Endometrial microvascular endothelial cells (primary cell): ENCODE results near the gene CNKSR2. TPM values are rescaled to one million over a fixed set of nuclear protein-coding genes. Genes with fewer than 3 reads are reported as not detected.

Source experiments
- in situ Hi-C: cut with HindIII; loops from 2 replicates; pipeline ENCODE4 v1.10.0; 2017; ENCODE audit warnings: low sequenced_read_pairs, low pct_unique_long_range_greater_than_20kb; ENCODE audit errors: inconsistent ontology term
- total RNA-seq: library from RNA; depleted of rRNA; stranded (reverse); fragments of >200 nt; gene quantifications from one replicate; pipeline ENCODE4 v1.2.3, GENCODE V29; 2015; ENCODE audit errors: inconsistent ontology term

Gene CNKSR2
- total RNA-seq, 1 donor from 2014 or later = not detected

- in situ Hi-C loops = no loop called here
Observed at GRCh38 chrX:21574793-21575192, 200.6 kb downstream of the CNKSR2 start.

GRCh38 chrX:21581479-21581878, 207.3 kb downstream of the CNKSR2 start:
- in situ Hi-C loops = no loop called here

GRCh38 chrX:21586001-21586400, 211.8 kb downstream of the CNKSR2 start:
- in situ Hi-C loops = no loop called here

- in situ Hi-C loops = no loop called here
Observed at GRCh38 chrX:21590012-21590776, 216.0 kb downstream of the CNKSR2 start.

GRCh38 chrX:21606002-21606401, 231.8 kb downstream of the CNKSR2 start:
- in situ Hi-C loops = no loop called here

GRCh38 chrX:21610168-21610567, 235.9 kb downstream of the CNKSR2 start:
- in situ Hi-C loops = no loop called here

- in situ Hi-C loops = no loop called here
Observed at GRCh38 chrX:21612154-21612553, 237.9 kb downstream of the CNKSR2 start.

- in situ Hi-C loops = no loop called here
Observed at GRCh38 chrX:21616386-21616785, 242.2 kb downstream of the CNKSR2 start.

GRCh38 chrX:21620234-21620633, 246.0 kb downstream of the CNKSR2 start:
- in situ Hi-C loops = no loop called here

- in situ Hi-C loops = no loop called here
Observed at GRCh38 chrX:21623778-21624501, 249.7 kb downstream of the CNKSR2 start.

GRCh38 chrX:21632027-21632426, 257.8 kb downstream of the CNKSR2 start:
- in situ Hi-C loops = no loop called here

- in situ Hi-C loops = no loop called here
Observed at GRCh38 chrX:21638311-21638710, 264.1 kb downstream of the CNKSR2 start.

GRCh38 chrX:21639775-21640174, 265.6 kb downstream of the CNKSR2 start:
- in situ Hi-C loops = no loop called here

- in situ Hi-C loops = no loop called here
Observed at GRCh38 chrX:21645431-21645830, 271.2 kb downstream of the CNKSR2 start.

GRCh38 chrX:21645886-21646285, 271.7 kb downstream of the CNKSR2 start:
- in situ Hi-C loops = no loop called here

- in situ Hi-C loops = no loop called here
Observed at GRCh38 chrX:21655901-21656586, 281.8 kb downstream of the CNKSR2 start.

GRCh38 chrX:21656587-21657317, 282.5 kb downstream of the CNKSR2 start:
- in situ Hi-C loops = no loop called here

- in situ Hi-C loops = no loop called here
Observed at GRCh38 chrX:21657318-21658151, 283.3 kb downstream of the CNKSR2 start.
